Breast epithelium (tissue), 4 donors: ENCODE results near the gene EPG5. TPM values are rescaled to one million over a fixed set of nuclear protein-coding genes. Genes with fewer than 3 reads are reported as not detected.
A peak's percentile ranks its signal among the peaks of the same experiment; 100 is the strongest.

ENCODE experiments used
- DNase-seq, 2 donors: peaks; one replicate each; pipeline ENCODE4 v3.0.0-alpha.2; 2019; ENCODE audit warnings: low spot score in 2 of 2
- H3K27ac ChIP-seq, 2 donors: fragments of 200-600 bp; sonication (generic) in 1 of 2; one replicate each; pipeline ENCODE4 v1.5.1; 2016 to 2019; ENCODE audit warnings: mild to moderate bottlenecking in 1 of 2
- H3K27me3 ChIP-seq, 2 donors: fragments of 200-600 bp; sonication (generic) in 1 of 2; one replicate each; pipeline versions ENCODE4 v1.5.1 to v1.6.0; 2017 to 2019; ENCODE audit warnings: control low read depth in 1 of 2, mild to moderate bottlenecking in 1 of 2
- H3K36me3 ChIP-seq: fragments of 200-600 bp; one replicate; pipeline ENCODE4 v1.5.1; 2019
- H3K4me1 ChIP-seq, 2 donors: fragments of 200-600 bp; sonication (generic); one replicate each; pipeline ENCODE4 v1.5.1; 2016 to 2019; ENCODE audit warnings: control low read depth in 1 of 2
- H3K4me3 ChIP-seq, 3 donors: fragments of 200-600 bp; sonication (generic); 1 replicate in 2 of 3; 2 replicates in 1 of 3; pipeline ENCODE4 v1.5.1; 2016 to 2019; ENCODE audit warnings: mild to moderate bottlenecking in 3 of 3, moderate library complexity in 2 of 3
- H3K9me3 ChIP-seq, 2 donors: fragments of 200-600 bp; sonication (generic) in 1 of 2; one replicate each; pipeline ENCODE4 v1.5.1; 2016 to 2019; ENCODE audit warnings: control low read depth in 1 of 2
- CTCF ChIP-seq, 3 donors: fragments of 450-650 bp; IDR thresholded peaks; one replicate each; pipeline ENCODE4 v1.5.1; 2016 to 2017; ENCODE audit warnings: antibody characterized with exemption in 3 of 3, mild to moderate bottlenecking in 3 of 3, moderate library complexity in 3 of 3
- POLR2A ChIP-seq: fragments of 450-650 bp; IDR thresholded peaks from one replicate; pipeline ENCODE4 v1.6.1; 2016; ENCODE audit warnings: antibody characterized with exemption, mild to moderate bottlenecking, moderate library complexity
- POLR2AphosphoS5 ChIP-seq, 3 donors: sonication (generic); formaldehyde crosslinking; IDR thresholded peaks; one replicate each; pipeline ENCODE4 v1.6.1; 2017; ENCODE audit warnings: antibody characterized with exemption in 3 of 3
- intact Hi-C: fragments of 100-400 bp; cut with DNase I; formaldehyde crosslinking; loops from one replicate; pipeline ENCODE4 v1.15.1; 2023; ENCODE audit warnings: low total_unique reads
- total RNA-seq, 3 donors: library from RNA; depleted of rRNA; stranded (reverse); fragments of >200 nt; gene quantifications; one replicate each; pipeline ENCODE4 v1.1.0, GENCODE V29; 2016

EPG5 gene
- total RNA-seq, 3 donors from 2014 or later, result 38.7 to 64.5 (median 48.8) TPM

GRCh38 chr18:45805551-45805950, 161.6 kb downstream of the EPG5 start:
- Histone ChIP-seq H3K4me1 (no peaks in the 10 kb centered on the region), H3K36me3 (no peaks in the 10 kb centered on the region), H3K4me3 (no peak overlapping the region), H3K27ac (no peak overlapping the region), H3K27me3 (no peaks in the 10 kb centered on the region), H3K9me3 (peaks cover 0 to 6% of the 10 kb centered on the region in 2 donors)
- intact Hi-C loops, result no loop called here
- TF ChIP-seq POLR2A, result no peak
- no peak for TF ChIP-seq POLR2AphosphoS5 (IDR thresholded peaks at IDR 0.05)
- no peak for TF ChIP-seq CTCF (IDR thresholded peaks at IDR 0.05)
- no peak for DNase-seq

GRCh38 chr18:45802814-45803492, 164.2 kb downstream of the EPG5 start:
- no peak for TF ChIP-seq POLR2AphosphoS5 (IDR thresholded peaks at IDR 0.05)
- no peak for TF ChIP-seq CTCF (IDR thresholded peaks at IDR 0.05)
- no peak for TF ChIP-seq POLR2A
- Histone ChIP-seq H3K27me3 (no peaks in the 10 kb centered on the region), H3K9me3 (peaks cover 0 to 6% of the 10 kb centered on the region in 2 donors), H3K27ac (peak overlapping the region; percentile 54 to 63), H3K4me1 (no peaks in the 10 kb centered on the region), H3K4me3 (no peak overlapping the region), H3K36me3 (no peaks in the 10 kb centered on the region)
- intact Hi-C loops, result no loop called here
- DNase-seq, result no peak

GRCh38 chr18:45801416-45802004, 165.6 kb downstream of the EPG5 start:
- Histone ChIP-seq H3K36me3 (no peaks in the 10 kb centered on the region), H3K9me3 (peaks cover 0 to 6% of the 10 kb centered on the region in 2 donors), H3K27ac (no peak overlapping the region), H3K27me3 (no peaks in the 10 kb centered on the region), H3K4me1 (no peaks in the 10 kb centered on the region), H3K4me3 (no peak overlapping the region)
- no peak for TF ChIP-seq CTCF (IDR thresholded peaks at IDR 0.05)
- TF ChIP-seq POLR2A, result no peak
- TF ChIP-seq POLR2AphosphoS5 (IDR thresholded peaks at IDR 0.05), result no peak
- DNase-seq, result no peak
- intact Hi-C loops, result no loop called here

Other genes with a start within 250 kb of the EPG5 start
- gene SLC14A1, start 243.1 kb downstream of the EPG5 start, total RNA-seq, result 1 to 10 TPM in 2 of 3 donors, under 1 TPM in 1; 0.64 to 2.6 (median 2.3) TPM
- gene SIGLEC15, start 141.7 kb downstream of the EPG5 start, total RNA-seq, result 1 to 10 TPM in 1 of 3 donors, under 1 TPM in 2; 0.16 to 1.5 (median 0.66) TPM
- gene PSTPIP2, start 104.9 kb upstream of the EPG5 start, total RNA-seq, result 10 to 100 TPM in 2 of 3 donors, 1 to 10 TPM in 1; 6.4 to 22.2 (median 14.7) TPM
- gene ATP5F1A, start 131.0 kb upstream of the EPG5 start, total RNA-seq, result 100 to 1,000 TPM; 357 to 408 (median 391) TPM
- 10 to 100 TPM; 44.9 to 62.6 (median 52.6) TPM for gene HAUS1, start 137.1 kb upstream of the EPG5 start, total RNA-seq